ENCODE results near the gene KNSTRN. TPM values are rescaled to one million over a fixed set of nuclear protein-coding genes. Genes with fewer than 3 reads are reported as not detected.

KNSTRN gene
- total and polyA plus RNA-seq, 2 of the 8 experiments (the other 6 are each of a cell fraction or from before 2014, with no cell fraction given) = 25.1 to 79.4 TPM

DNA sequence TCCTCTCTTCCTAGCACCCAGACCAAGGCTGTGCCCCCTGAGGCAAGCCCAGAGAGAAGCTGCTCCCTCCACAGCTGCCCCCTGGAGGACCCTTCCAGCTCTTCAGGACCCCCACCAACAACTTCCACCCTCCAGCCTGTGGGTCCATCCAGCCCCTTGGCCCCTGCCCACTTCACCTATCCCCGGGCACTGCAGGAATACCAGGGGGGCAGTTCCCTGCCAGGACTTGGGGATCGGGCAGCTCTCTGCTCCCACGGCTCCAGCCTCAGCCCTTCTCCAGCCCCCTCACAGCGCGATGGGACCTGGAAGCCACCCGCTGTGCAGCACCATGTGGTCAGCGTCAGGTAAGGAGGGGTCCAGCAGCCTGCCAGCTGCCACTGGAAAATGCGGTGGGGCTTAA, 18.9 kb upstream of the KNSTRN start:
- CTCF ChIA-PET (ENCODE audit: partially characterized antibody) = interaction anchor here (0.6 to 13.4 kb wide), 5 partner anchors 16 to 89 kb away, joined by 3 to 452 read pairs (median 5); partner anchors contain the start of genes CCDC9B, DISP2 and PHGR1
- Histone ChIP-seq H3K79me1 (ENCODE audit: low read depth, low read length) (no peaks in the 10 kb centered on the region), H3K23me2 (ENCODE audit: low read depth, low read length) (peaks cover 5% of the 10 kb centered on the region), H2AK5ac (ENCODE audit: low read depth, low read length) (no peak overlapping the region), H3K4me1 (replicated peaks in 1 of 4; ENCODE audit: control insufficient read depth in 3 of 4, insufficient read depth in 4 of 4, low read length in 3 of 4) (peaks cover 0 to 11% (median 8%) of the 10 kb centered on the region in 4 experiments; a peak in 6 of 7 replicates), H3K9me3 (ENCODE audit: insufficient read depth in 2 of 2, low read depth in 1 of 2, low read length in 1 of 2) (peaks cover 0 to 3% of the 10 kb centered on the region in 2 experiments; a peak in 1 of 4 replicates), H3K14ac (ENCODE audit: insufficient read length) (no peak overlapping the region), H3K4me3 (ENCODE audit: extremely low read depth in 1 of 4, insufficient read depth in 2 of 4, low read depth in 3 of 4, low read length in 4 of 4) (no peak overlapping the region), H2BK15ac (ENCODE audit: low read length) (no peak overlapping the region), H2AFZ (ENCODE audit: low read length) (no peak overlapping the region), H2BK120ac (replicated peaks; ENCODE audit: low read depth, low read length) (no peak overlapping the region), H4K20me1 (replicated peaks in 1 of 2; ENCODE audit: control insufficient read depth in 1 of 2, insufficient read depth in 2 of 2, low read length in 2 of 2) (peaks cover 0 to 3% of the 10 kb centered on the region in 2 experiments), H3K27me3 (replicated peaks in 1 of 4; ENCODE audit: control insufficient read depth in 3 of 4, extremely low read depth in 1 of 4, insufficient read depth in 3 of 4, low read length in 3 of 4) (peaks cover 2 to 29% (median 19%) of the 10 kb centered on the region in 4 experiments), H3K9ac (replicated peaks in 1 of 4; ENCODE audit: extremely low read depth in 1 of 4, low read depth in 3 of 4, low read length in 3 of 4) (no peak overlapping the region), H2BK5ac (ENCODE audit: low read depth, low read length) (no peak overlapping the region), H2BK12ac (ENCODE audit: low read depth, low read length) (no peak overlapping the region), H3K56ac (replicated peaks; ENCODE audit: insufficient read length, low read depth, low read length) (no peak overlapping the region), H3K18ac (ENCODE audit: extremely low read depth, low read length) (no peak overlapping the region), H3K4me2 (ENCODE audit: insufficient read depth in 1 of 2, low read depth in 2 of 2, low read length in 2 of 2) (no peak overlapping the region), H2BK20ac (ENCODE audit: low read length) (no peak overlapping the region), H3K23ac (ENCODE audit: insufficient read length) (no peak overlapping the region), H3K36me3 (ENCODE audit: control insufficient read depth in 2 of 4, insufficient read depth in 4 of 4, low read length in 3 of 4) (no peaks in the 10 kb centered on the region), H3K79me2 (ENCODE audit: control insufficient read depth in 1 of 2, insufficient read depth in 2 of 2, low read length in 2 of 2) (no peaks in the 10 kb centered on the region), H4K91ac (replicated peaks; ENCODE audit: insufficient read length, low read length) (no peak overlapping the region), H4K8ac (ENCODE audit: extremely low read depth, insufficient read depth, low read length) (no peak overlapping the region), H4K5ac (ENCODE audit: insufficient read length, low read depth, low read length) (no peak overlapping the region), H3K4ac (replicated peaks; ENCODE audit: insufficient read length, low read depth, low read length) (no peak overlapping the region), H3K27ac (ENCODE audit: low read depth, low read length) (no peak overlapping the region)
- 90% methylated on average over 8 of the region's 8 CpGs; no CpG with 5 or more reads in 1 of the 2 experiments for WGBS, 2 experiments (ENCODE audit: extremely low coverage in 1 of 2, insufficient coverage in 1 of 2, insufficient read length in 1 of 2, insufficient replicate concordance in 2 of 2, low coverage in 1 of 2, low lambda C conversion rate in 2 of 2, missing lambda C conversion rate in 1 of 2)
- POLR2A ChIA-PET (ENCODE audit: partially characterized antibody) = interaction anchor here (0.7 to 1.3 kb wide), 3 partner anchors 10 to 54 kb away, joined by 3 to 5 read pairs (median 3); no protein-coding TSS in a partner anchor
- no peak for DNase-seq (ENCODE audit: low read depth in 1 of 2, low spot score in 2 of 2)
- FAIRE-seq = no peak
- TF ChIP-seq CREB1 (IDR thresholded peaks at IDR 0.05) (no peak), NANOG (IDR thresholded peaks at IDR 0.05; ENCODE audit: insufficient read depth, low read depth, low read length, poor library complexity, severe bottlenecking) (no peak), RFX5 (IDR thresholded peaks at IDR 0.05; ENCODE audit: borderline replicate concordance, low read depth, low read length) (no peak), TEAD4 (IDR thresholded peaks at IDR 0.05; ENCODE audit: low read depth, low read length) (no peak), RBBP5 (IDR thresholded peaks at IDR 0.05; ENCODE audit: borderline replicate concordance, low read depth, low read length) (no peak), SUZ12 (IDR thresholded peaks at IDR 0.05; ENCODE audit: low read length) (no peak), POLR2A (IDR thresholded peaks at IDR 0.05; ENCODE audit: control extremely low read depth in 1 of 2, low read depth in 2 of 2, low read length in 2 of 2) (no peak), CEBPB (IDR thresholded peaks at IDR 0.05; ENCODE audit: low read depth, low read length) (no peak), CBX5 (IDR thresholded peaks at IDR 0.05; ENCODE audit: low read depth, low read length) (no peak), CHD1 (IDR thresholded peaks at IDR 0.05; ENCODE audit: low read depth, low read length) (no peak)
- TF ChIP-seq, protein P1, sequence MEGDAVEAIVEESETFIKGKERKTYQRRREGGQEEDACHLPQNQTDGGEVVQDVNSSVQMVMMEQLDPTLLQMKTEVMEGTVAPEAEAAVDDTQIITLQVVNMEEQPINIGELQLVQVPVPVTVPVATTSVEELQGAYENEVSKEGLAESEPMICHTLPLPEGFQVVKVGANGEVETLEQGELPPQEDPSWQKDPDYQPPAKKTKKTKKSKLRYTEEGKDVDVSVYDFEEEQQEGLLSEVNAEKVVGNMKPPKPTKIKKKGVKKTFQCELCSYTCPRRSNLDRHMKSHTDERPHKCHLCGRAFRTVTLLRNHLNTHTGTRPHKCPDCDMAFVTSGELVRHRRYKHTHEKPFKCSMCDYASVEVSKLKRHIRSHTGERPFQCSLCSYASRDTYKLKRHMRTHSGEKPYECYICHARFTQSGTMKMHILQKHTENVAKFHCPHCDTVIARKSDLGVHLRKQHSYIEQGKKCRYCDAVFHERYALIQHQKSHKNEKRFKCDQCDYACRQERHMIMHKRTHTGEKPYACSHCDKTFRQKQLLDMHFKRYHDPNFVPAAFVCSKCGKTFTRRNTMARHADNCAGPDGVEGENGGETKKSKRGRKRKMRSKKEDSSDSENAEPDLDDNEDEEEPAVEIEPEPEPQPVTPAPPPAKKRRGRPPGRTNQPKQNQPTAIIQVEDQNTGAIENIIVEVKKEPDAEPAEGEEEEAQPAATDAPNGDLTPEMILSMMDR (IDR thresholded peaks at IDR 0.05; ENCODE audit: control extremely low read depth in 1 of 3, insufficient read depth in 1 of 3, low read depth in 1 of 3, low read length in 3 of 3) = no peak

Measured in H1 (cell line).